DLD1 (cell line): ENCODE data around the gene SPOUT1.

Experiments
- in situ Hi-C: cut with HindIII; loops from 2 replicates; pipeline ENCODE4 v1.10.0; 2017; ENCODE audit warnings: low sequenced_read_pairs

SPOUT1 gene

GRCh38 chr9:128774804-128775203 lies 54.8 kb downstream of the SPOUT1 start:
- in situ Hi-C loops: no loop called here

GRCh38 chr9:128773049-128773448 lies 56.5 kb downstream of the SPOUT1 start:
- in situ Hi-C loops: no loop called here

- in situ Hi-C loops: no loop called here
Measured at GRCh38 chr9:128771745-128772519, 57.7 kb downstream of the SPOUT1 start, which contains the start of gene ZER1. TSS of gene ZER1 (minus strand) at chr9:128771927. CDS start at chr9:128755565, 16,362 bp downstream.

GRCh38 chr9:128771094-128771721 lies 58.4 kb downstream of the SPOUT1 start:
- in situ Hi-C loops: no loop called here

GRCh38 chr9:128770286-128771030 lies 59.1 kb downstream of the SPOUT1 start:
- in situ Hi-C loops: no loop called here
